GM19240 (cell line): Measurements from ENCODE around the gene CDCP2.
"Not testable (repeated sequence)": the region's sequence is repeated elsewhere in the genome, so short reads cannot be mapped to it uniquely, and the experiment has no call there.

ENCODE experiments used
- DNase-seq: peaks from one replicate; pipeline ENCODE4 v3.0.0; 2011; ENCODE audit warnings: low spot score; ENCODE audit not compliant: insufficient read length

CDCP2 gene

GRCh38 chr1:54168206-54168965 lies 15.6 kb upstream of the CDCP2 start:
- DNase-seq, result no peak

- DNase-seq, result no peak
Observed at GRCh38 chr1:54167422-54168139, 14.8 kb upstream of the CDCP2 start.

- not testable (repeated sequence) for DNase-seq
Observed at GRCh38 chr1:54166357-54166756, 13.6 kb upstream of the CDCP2 start.

GRCh38 chr1:54165146-54165545 lies 12.3 kb upstream of the CDCP2 start:
- DNase-seq, result no peak

- DNase-seq, result no peak
Observed at GRCh38 chr1:54163573-54163972, 10.8 kb upstream of the CDCP2 start.

- no peak for DNase-seq
Observed at GRCh38 chr1:54163051-54163450, 10.3 kb upstream of the CDCP2 start.

- DNase-seq, result no peak
Observed at GRCh38 chr1:54161495-54162168, 8.8 kb upstream of the CDCP2 start.

GRCh38 chr1:54160351-54160750 lies 7.6 kb upstream of the CDCP2 start:
- DNase-seq, result no peak

GRCh38 chr1:54159733-54160316 lies 7.0 kb upstream of the CDCP2 start:
- no peak for DNase-seq

- no peak for DNase-seq
Observed at GRCh38 chr1:54158071-54158470, 5.3 kb upstream of the CDCP2 start.

GRCh38 chr1:54157401-54157800 lies 4.6 kb upstream of the CDCP2 start:
- no peak for DNase-seq

GRCh38 chr1:54156986-54157385 lies 4.2 kb upstream of the CDCP2 start:
- no peak for DNase-seq

- no peak for DNase-seq
Observed at GRCh38 chr1:54156201-54156600, 3.4 kb upstream of the CDCP2 start.

GRCh38 chr1:54153535-54154439 lies 987 bp upstream of the CDCP2 start:
- DNase-seq, result no peak

GRCh38 chr1:54151013-54151412 lies 1.8 kb downstream of the CDCP2 start:
- no peak for DNase-seq

- DNase-seq, result no peak
Observed at GRCh38 chr1:54149734-54150133, 3.1 kb downstream of the CDCP2 start.

- DNase-seq, result no peak
Observed at GRCh38 chr1:54144366-54144765, 8.4 kb downstream of the CDCP2 start.

- DNase-seq, result no peak
Observed at GRCh38 chr1:54142146-54142900, 10.5 kb downstream of the CDCP2 start.

GRCh38 chr1:54139711-54140110 lies 13.1 kb downstream of the CDCP2 start:
- DNase-seq, result no peak

GRCh38 chr1:54138994-54139393 lies 13.8 kb downstream of the CDCP2 start:
- DNase-seq, result no peak
